ENCODE measurements around the gene OR2C3.
"Not testable (repeated sequence)": the region's sequence is repeated elsewhere in the genome, so short reads cannot be mapped to it uniquely, and the experiment has no call there.

Gene OR2C3

GRCh38 chr1:247517795-247518612 lies 18.2 kb downstream of the OR2C3 start:
- DNase-seq, result no peak

- no peak for DNase-seq
These were observed 29.4 kb downstream of the OR2C3 start for GRCh38 chr1:247506831-247507230.

- no peak for DNase-seq
These were observed 35.4 kb downstream of the OR2C3 start for GRCh38 chr1:247500865-247501264.

- DNase-seq, result no peak
These were observed 39.5 kb downstream of the OR2C3 start for GRCh38 chr1:247496581-247497285.

- no peak for DNase-seq
These were observed 41.5 kb downstream of the OR2C3 start for GRCh38 chr1:247494767-247495166.

- no peak for DNase-seq
These were observed 43.1 kb downstream of the OR2C3 start for GRCh38 chr1:247493106-247493505.

GRCh38 chr1:247491328-247491727 lies 44.9 kb downstream of the OR2C3 start:
- DNase-seq, result no peak

GRCh38 chr1:247487057-247487456 lies 49.2 kb downstream of the OR2C3 start:
- DNase-seq, result no peak

- no peak for DNase-seq
These were observed 53.5 kb downstream of the OR2C3 start for GRCh38 chr1:247482747-247483146.

- not testable (repeated sequence) for DNase-seq
These were observed 59.7 kb downstream of the OR2C3 start for GRCh38 chr1:247476328-247477058.

GRCh38 chr1:247475793-247476192 lies 60.4 kb downstream of the OR2C3 start:
- no peak for DNase-seq
